GM12873 (cell line): Measurements from ENCODE around the gene MAML3.

ENCODE experiments used
- CTCF ChIP-seq: IDR thresholded peaks from 2 replicates; pipeline ENCODE4 v1.5.1; 2012; ENCODE audit warnings: low read depth, mild to moderate bottlenecking, moderate library complexity, low read length, control low read depth; ENCODE audit not compliant: insufficient read depth; ENCODE audit errors: missing control alignments

MAML3 gene

GRCh38 chr4:139806929-139807328, 347.1 kb downstream of the MAML3 start:
- no peak for TF ChIP-seq CTCF

- no peak for TF ChIP-seq CTCF
Measured at GRCh38 chr4:139802931-139803330, 351.1 kb downstream of the MAML3 start.

GRCh38 chr4:139802488-139802887, 351.5 kb downstream of the MAML3 start:
- no peak for TF ChIP-seq CTCF

- no peak for TF ChIP-seq CTCF
Measured at GRCh38 chr4:139801895-139802294, 352.1 kb downstream of the MAML3 start.

GRCh38 chr4:139800082-139800481, 353.9 kb downstream of the MAML3 start:
- TF ChIP-seq CTCF: no peak

- no peak for TF ChIP-seq CTCF
Measured at GRCh38 chr4:139799615-139800014, 354.4 kb downstream of the MAML3 start.

- TF ChIP-seq CTCF: no peak
Measured at GRCh38 chr4:139798456-139798855, 355.5 kb downstream of the MAML3 start.
